Pancreas (tissue), 10 donors: Measurements from ENCODE around the gene FXYD2. TPM values are rescaled to one million over a fixed set of nuclear protein-coding genes. Genes with fewer than 3 reads are reported as not detected.

Source experiments
- ATAC-seq, 4 donors: fragments of 200-7000 bp; cut with Tn5 transposase; one replicate each; pipeline versions ENCODE4 v1.8.0 to v1.9.1; 2020; ENCODE audit warnings: mild to moderate bottlenecking in 4 of 4, moderate library complexity in 4 of 4
- DNase-seq, 6 donors: peaks; one replicate each; pipeline ENCODE4 v3.0.0-alpha.2; 2020
- FAIRE-seq: peaks from 2 replicates; lab custom pipeline; 2012; peaks lifted over from hg19 to GRCh38; lab: Jason Lieb, UNC
- H3K27ac ChIP-seq, 4 donors: fragments of 200-600 bp; sonication (generic); 1 replicate in 3 of 4; 2 replicates in 1 of 4; pipeline versions ENCODE4 v1.5.0 to v1.8.0; 2020
- H3K27me3 ChIP-seq, 4 donors: fragments of 200-600 bp; one replicate each; pipeline ENCODE4 v1.8.0; 2021
- H3K36me3 ChIP-seq, 3 donors: fragments of 200-600 bp; sonication (generic) in 1 of 3; one replicate each; pipeline versions ENCODE4 v1.5.0 to v1.8.0; 2020 to 2021
- H3K4me1 ChIP-seq, 3 donors: fragments of 200-600 bp; one replicate each; pipeline ENCODE4 v1.8.0; 2021
- H3K4me3 ChIP-seq, 4 donors: fragments of 200-600 bp; sonication (generic) in 2 of 4; one replicate each; pipeline versions ENCODE4 v1.5.0 to v1.8.0; 2020 to 2021
- H3K9me3 ChIP-seq, 4 donors: fragments of 200-600 bp; one replicate each; pipeline ENCODE4 v1.8.0; 2021
- CTCF ChIP-seq, 4 donors: fragments of 200-600 bp; sonication (generic) in 3 of 4; IDR thresholded peaks; one replicate each; pipeline versions ENCODE4 v1.5.0 to v1.8.0; 2021; ENCODE audit warnings: antibody characterized with exemption in 4 of 4
- WGBS, 2 donors: extraction: QIAGEN DNeasy Blood & Tissue Kit; methylation state at CpG; one replicate each; pipeline ENCODE4 v1.1.7; 2013; 5-methylcytosine and 5-hydroxymethylcytosine counted together
- intact Hi-C, 3 donors: fragments of 100-400 bp; cut with DNase I; formaldehyde crosslinking; loops; one replicate each; pipeline versions ENCODE4 v1.11.1 to v1.14.2; 2022
- polyA plus RNA-seq, 2 donors: library from polyadenylated mRNA; stranded (reverse); fragments of 200-250 nt; gene quantifications; one replicate each; pipeline ENCODE4 v1.2.3, GENCODE V29; 2013
- total RNA-seq, 6 donors: library from RNA; stranded (reverse); fragmentation: NEBNext Ultra II Directional in 4 of 6; extraction: Animal tissue kit (Norgen Biotek cat#: 25700) in 4 of 6; gene quantifications; one replicate each; pipeline versions ENCODE4 v1.2.1 to v1.2.4, GENCODE V29; 2021 to 2023
- donor health status: healthy with polysubstance abuse.
- donor health status: DM: no; HTN: no; CAD: no; lungs with moderate emphysema.
- donor health status: DM: no; HTN: no; CAD: no.
- donor health status: control.
- donor health status: control.
- donor health status: Bipolar disorder and iron deficiency.
- donor health status: DM: yes; HTN: yes; CAD: no.
- donor health status: DM: no; HTN: no; CAD: no.
- donor health status: DM: no; HTN: no; CAD: no.
- donor health status: DM: yes; HTN: yes; CAD: no.

The FXYD2 gene
- total and polyA plus RNA-seq, 8 donors: 220 to 2,509 (median 342) TPM

- no peaks in the 10 kb centered on the region for H3K4me1 ChIP-seq
- 43 to 47% methylated on average over 22 of the region's 22 CpGs for WGBS, 2 donors
- TF ChIP-seq CTCF (IDR thresholded peaks at IDR 0.05): peak; percentile 78 to 87 (median 85)
- FAIRE-seq (no peak), DNase-seq (peak in 3 of 6 donors; percentile 75 to 93 (median 80)), ATAC-seq (peak; percentile 50 to 89 (median 80))
- no peak overlapping the region for H3K4me3 ChIP-seq
- H3K27me3 ChIP-seq: no peaks in the 10 kb centered on the region
- intact Hi-C loops: loop anchor here in 2 of 3 donors (5.0 to 10.0 kb wide), 3 partner anchors 245 to 383 kb away; no protein-coding TSS in a partner anchor
- no peaks in the 10 kb centered on the region for H3K9me3 ChIP-seq
- H3K27ac ChIP-seq: no peak overlapping the region
- H3K36me3 ChIP-seq: no peaks in the 10 kb centered on the region
Observed at GRCh38 chr11:117807482-117808327, 16.8 kb downstream of the FXYD2 start.

- intact Hi-C loops: loop anchor here in 2 of 3 donors (5.0 to 10.0 kb wide), 3 partner anchors 245 to 382 kb away; no protein-coding TSS in a partner anchor
- FAIRE-seq (no peak), ATAC-seq (peak in 2 of 4 donors; percentile 16 to 42), DNase-seq (no peak)
- Histone ChIP-seq H3K27ac (no peak overlapping the region), H3K9me3 (no peaks in the 10 kb centered on the region), H3K4me3 (no peak overlapping the region), H3K36me3 (no peaks in the 10 kb centered on the region), H3K4me1 (no peaks in the 10 kb centered on the region), H3K27me3 (no peaks in the 10 kb centered on the region)
- 68 to 71% methylated on average over 5 of the region's 5 CpGs for WGBS, 2 donors
- TF ChIP-seq CTCF (IDR thresholded peaks at IDR 0.05): no peak
Observed at GRCh38 chr11:117806846-117807245, 17.7 kb downstream of the FXYD2 start.

- DNase-seq (no peak), FAIRE-seq (no peak)
Observed at GRCh38 chr11:117805045-117805444, 19.5 kb downstream of the FXYD2 start.

GRCh38 chr11:117803896-117804295 is 20.6 kb downstream of the FXYD2 start:
- H3K9me3 ChIP-seq: no peaks in the 10 kb centered on the region
- no peaks in the 10 kb centered on the region for H3K4me1 ChIP-seq
- H3K4me3 ChIP-seq: no peak overlapping the region
- H3K36me3 ChIP-seq: no peaks in the 10 kb centered on the region
- TF ChIP-seq CTCF (IDR thresholded peaks at IDR 0.05): no peak
- DNase-seq: no peak
- intact Hi-C loops: loop anchor here in 1 of 3 donors (10.0 kb wide), 1 partner anchor 379 kb away; no protein-coding TSS in a partner anchor
- no peak for FAIRE-seq
- no peaks in the 10 kb centered on the region for H3K27me3 ChIP-seq
- WGBS, 2 donors: 85 to 91% methylated on average over 8 of the region's 8 CpGs
- no peak overlapping the region for H3K27ac ChIP-seq
- no peak for ATAC-seq

More at GRCh38 chr11:117805045-117805444, 19.5 kb downstream of the FXYD2 start:
- no peaks in the 10 kb centered on the region for H3K27me3 ChIP-seq
- no peak overlapping the region for H3K4me3 ChIP-seq
- intact Hi-C loops: loop anchor here in 2 of 3 donors (5.0 to 10.0 kb wide), 3 partner anchors 247 to 380 kb away; no protein-coding TSS in a partner anchor
- TF ChIP-seq CTCF (IDR thresholded peaks at IDR 0.05): no peak
- WGBS, 2 donors: 42 to 45% methylated on average over 1 of the region's 1 CpG
- H3K36me3 ChIP-seq: no peaks in the 10 kb centered on the region
- ATAC-seq: no peak
- no peak overlapping the region for H3K27ac ChIP-seq
- H3K4me1 ChIP-seq: no peaks in the 10 kb centered on the region
- H3K9me3 ChIP-seq: no peaks in the 10 kb centered on the region
